H1 (cell line): ENCODE data around the gene ZNF610. TPM values are rescaled to one million over a fixed set of nuclear protein-coding genes. Genes with fewer than 3 reads are reported as not detected.
"Not testable (repeated sequence)": the region's sequence is repeated elsewhere in the genome, so short reads cannot be mapped to it uniquely, and the experiment has no call there.

ENCODE experiments used
- CTCF ChIA-PET: fragments of 300-600 bp; sonication (Branson Sonifier 250); formaldehyde crosslinking; loops from one replicate; lab custom pipeline; 2021; ENCODE audit not compliant: partially characterized antibody; lab: Charles Lee
- POLR2A ChIA-PET: fragments of 300-600 bp; sonication (Branson Sonifier 250); formaldehyde crosslinking; loops from one replicate; lab custom pipeline; 2021; ENCODE audit warnings: inconsistent platforms; ENCODE audit not compliant: partially characterized antibody; lab: Charles Lee
- DNase-seq, 2 experiments: peaks; one replicate each; pipeline versions ENCODE4 v3.0.0 to v3.0.0-alpha.2; 2010 to 2022; ENCODE audit warnings: low spot score in 2 of 2, low read depth in 1 of 2, mixed read lengths in 1 of 2
- FAIRE-seq: peaks from 2 replicates; lab custom pipeline; 2011; peaks lifted over from hg19 to GRCh38; lab: Jason Lieb, UNC
- H2AFZ ChIP-seq: 2 replicates; pipeline ENCODE4 v1.8.1; 2012; ENCODE audit warnings: low read length, inconsistent platforms
- H2AK5ac ChIP-seq: 2 replicates; pipeline ENCODE4 v1.6.1; 2013; ENCODE audit warnings: low read depth, low read length
- H2BK120ac ChIP-seq: replicated peaks from 2 replicates; pipeline ENCODE3; 2013; ENCODE audit warnings: low read depth, low read length, inconsistent platforms
- H2BK12ac ChIP-seq: 2 replicates; pipeline ENCODE4 v1.6.1; 2013; ENCODE audit warnings: low read depth, low read length
- H2BK15ac ChIP-seq: 2 replicates; pipeline ENCODE4 v1.6.1; 2013; ENCODE audit warnings: low read length
- H2BK20ac ChIP-seq: 2 replicates; pipeline ENCODE4 v1.6.1; 2013; ENCODE audit warnings: low read length
- H2BK5ac ChIP-seq: 2 replicates; pipeline ENCODE4 v1.6.1; 2013; ENCODE audit warnings: low read depth, low read length
- H3K14ac ChIP-seq: 2 replicates; pipeline ENCODE4 v1.6.1; 2013; ENCODE audit warnings: inconsistent platforms; ENCODE audit not compliant: insufficient read length
- H3K18ac ChIP-seq: 2 replicates; pipeline ENCODE4 v1.6.1; 2013; ENCODE audit warnings: low read length; ENCODE audit errors: extremely low read depth
- H3K23ac ChIP-seq: 2 replicates; pipeline ENCODE4 v1.6.1; 2013; ENCODE audit warnings: inconsistent platforms; ENCODE audit not compliant: insufficient read length
- H3K23me2 ChIP-seq: 2 replicates; pipeline ENCODE4 v1.6.1; 2013; ENCODE audit warnings: low read depth, low read length
- H3K27ac ChIP-seq: 2 replicates; pipeline ENCODE4 v1.6.1; 2011; ENCODE audit warnings: low read depth, low read length, inconsistent platforms
- H3K27me3 ChIP-seq, 4 experiments: replicated peaks in 1 of 4; 1 replicate in 1 of 4; 2 replicates in 3 of 4; pipeline versions ENCODE4 v1.6.1 to v1.8.1; 2011 to 2013; ENCODE audit warnings: low read length in 3 of 4, mild to moderate bottlenecking in 3 of 4, inconsistent platforms in 2 of 4, mixed read lengths in 2 of 4, moderate library complexity in 1 of 4; ENCODE audit not compliant: control insufficient read depth in 3 of 4, insufficient read depth in 3 of 4; ENCODE audit errors: extremely low read depth in 1 of 4
- H3K36me3 ChIP-seq, 4 experiments: 2 replicates each; pipeline versions ENCODE4 v1.6.1 to v1.8.1; 2011 to 2013; ENCODE audit warnings: mild to moderate bottlenecking in 4 of 4, low read length in 3 of 4, moderate library complexity in 2 of 4, control low read depth in 1 of 4, inconsistent platforms in 1 of 4; ENCODE audit not compliant: insufficient read depth in 4 of 4, control insufficient read depth in 2 of 4
- H3K4ac ChIP-seq: replicated peaks from 2 replicates; pipeline ENCODE3; 2013; ENCODE audit warnings: low read length, low read depth, mixed read lengths, inconsistent platforms; ENCODE audit not compliant: insufficient read length
- H3K4me1 ChIP-seq, 4 experiments: replicated peaks in 1 of 4; 1 replicate in 1 of 4; 2 replicates in 3 of 4; pipeline versions ENCODE4 v1.6.1 to v1.8.1; 2011 to 2013; ENCODE audit warnings: low read length in 3 of 4, inconsistent platforms in 2 of 4, mixed read lengths in 1 of 4; ENCODE audit not compliant: insufficient read depth in 4 of 4, control insufficient read depth in 3 of 4
- H3K4me2 ChIP-seq, 2 experiments: 2 replicates each; pipeline versions ENCODE4 v1.6.1 to v1.8.1; 2011 to 2013; ENCODE audit warnings: low read depth in 2 of 2, low read length in 2 of 2, control low read depth in 1 of 2, inconsistent platforms in 1 of 2, mild to moderate bottlenecking in 1 of 2; ENCODE audit not compliant: insufficient read depth in 1 of 2
- H3K4me3 ChIP-seq, 4 experiments: fragments of 200-600, 300-600 bp in 1 of 4; sonication (generic), shearing (Covaris generic), sonication (Bioruptor Twin) in 1 of 4; 2 replicates each; pipeline versions ENCODE4 v1.5.1 to v1.8.1; 2011 to 2016; ENCODE audit warnings: low read length in 4 of 4, low read depth in 3 of 4, control low read depth in 2 of 4, inconsistent platforms in 2 of 4, mild to moderate bottlenecking in 2 of 4, mixed read lengths in 1 of 4, moderate library complexity in 1 of 4; ENCODE audit not compliant: insufficient read depth in 2 of 4; ENCODE audit errors: extremely low read depth in 1 of 4
- H3K56ac ChIP-seq: replicated peaks from 2 replicates; pipeline ENCODE3; 2013; ENCODE audit warnings: low read depth, mild to moderate bottlenecking, mixed read lengths, low read length, inconsistent platforms; ENCODE audit not compliant: insufficient read length
- H3K79me1 ChIP-seq: 2 replicates; pipeline ENCODE4 v1.6.1; 2013; ENCODE audit warnings: low read depth, low read length, control low read depth
- H3K79me2 ChIP-seq, 2 experiments: 2 replicates each; pipeline versions ENCODE4 v1.6.1 to v1.8.1; 2012 to 2013; ENCODE audit warnings: low read length in 2 of 2, mild to moderate bottlenecking in 2 of 2, inconsistent platforms in 1 of 2; ENCODE audit not compliant: insufficient read depth in 2 of 2, control insufficient read depth in 1 of 2
- H3K9ac ChIP-seq, 4 experiments: replicated peaks in 1 of 4; 1 replicate in 1 of 4; 2 replicates in 3 of 4; pipeline versions ENCODE4 v1.6.1 to v1.8.1; 2011 to 2013; ENCODE audit warnings: low read depth in 3 of 4, low read length in 3 of 4, control low read depth in 2 of 4, mild to moderate bottlenecking in 2 of 4, moderate library complexity in 2 of 4, inconsistent platforms in 1 of 4; ENCODE audit errors: extremely low read depth in 1 of 4
- H3K9me3 ChIP-seq, 2 experiments: 2 replicates each; pipeline versions ENCODE4 v1.6.1 to v1.8.1; 2012 to 2013; ENCODE audit warnings: mild to moderate bottlenecking in 2 of 2, moderate library complexity in 2 of 2, control low read depth in 1 of 2, inconsistent platforms in 1 of 2, low read depth in 1 of 2, low read length in 1 of 2, mixed read lengths in 1 of 2; ENCODE audit not compliant: insufficient read depth in 2 of 2
- H4K20me1 ChIP-seq, 2 experiments: replicated peaks in 1 of 2; 2 replicates each; pipeline versions ENCODE3 to v1.8.1; 2011 to 2013; ENCODE audit warnings: inconsistent platforms in 2 of 2, low read length in 2 of 2, mild to moderate bottlenecking in 1 of 2; ENCODE audit not compliant: insufficient read depth in 2 of 2, control insufficient read depth in 1 of 2
- H4K5ac ChIP-seq: 2 replicates; pipeline ENCODE4 v1.6.1; 2013; ENCODE audit warnings: low read length, low read depth, mixed read lengths, inconsistent platforms; ENCODE audit not compliant: insufficient read length
- H4K8ac ChIP-seq: 2 replicates; pipeline ENCODE4 v1.8.0; 2013; ENCODE audit warnings: mild to moderate bottlenecking, moderate library complexity, low read length, inconsistent platforms; ENCODE audit not compliant: insufficient read depth; ENCODE audit errors: extremely low read depth
- H4K91ac ChIP-seq: replicated peaks from 2 replicates; pipeline ENCODE3; 2013; ENCODE audit warnings: low read length, mixed read lengths, inconsistent platforms; ENCODE audit not compliant: insufficient read length
- WGBS, 2 experiments: shearing (Covaris generic) in 1 of 2; methylation state at CpG; one replicate each; pipeline versions ENCODE4 v1.1.6 to v1.1.7; 2013 to 2015; ENCODE audit warnings: low lambda C conversion rate in 2 of 2, mixed read lengths in 2 of 2, inconsistent platforms in 1 of 2, low coverage in 1 of 2, missing lambda C conversion rate in 1 of 2; ENCODE audit not compliant: insufficient replicate concordance in 2 of 2, insufficient coverage in 1 of 2, insufficient read length in 1 of 2; ENCODE audit errors: extremely low coverage in 1 of 2, missing lambda C conversion rate in 1 of 2; 5-methylcytosine and 5-hydroxymethylcytosine counted together
- polyA plus RNA-seq, 7 experiments: library from polyadenylated mRNA; depleted of rRNA in 3 of 7; stranded (reverse) in 5 of 7; unstranded in 2 of 7; fragments of >200 nt in 5 of 7; fragments of 200-250 nt in 2 of 7; gene quantifications; 1 replicate in 5 of 7; 2 replicates in 1 of 7; 4 replicates in 1 of 7; pipeline versions ENCODE4 v1.2.1 to v1.2.3, GENCODE V29; 2011 to 2013; ENCODE audit warnings: missing spikeins in 2 of 7, mixed read lengths in 2 of 7
- total RNA-seq: library from RNA; stranded (reverse); fragmentation: NEBNext Ultra II Directional; extraction: Animal tissue kit (Norgen Biotek cat#: 25700); gene quantifications from 2 replicates; pipeline ENCODE4 v1.2.1, GENCODE V29; 2021

ZNF610 gene
- total and polyA plus RNA-seq, 2 of the 8 experiments (the other 6 are each of a cell fraction or from before 2014, with no cell fraction given) = 2.4 to 5.4 TPM

GRCh38 chr19:52339022-52339421, 3.0 kb downstream of the ZNF610 start:
- H4K5ac ChIP-seq, H3K14ac ChIP-seq, H3K18ac ChIP-seq, H3K79me2 ChIP-seq, POLR2A ChIA-PET, H3K9me3 ChIP-seq, H2BK5ac ChIP-seq, H2BK20ac ChIP-seq, H4K8ac ChIP-seq, DNase-seq, H2AFZ ChIP-seq, H3K4me1 ChIP-seq, H3K23ac ChIP-seq, FAIRE-seq, H4K20me1 ChIP-seq, H4K91ac ChIP-seq, H3K4me2 ChIP-seq, H2BK12ac ChIP-seq, H3K36me3 ChIP-seq, H2BK120ac ChIP-seq, H3K23me2 ChIP-seq, CTCF ChIA-PET, H3K27ac ChIP-seq, H3K9ac ChIP-seq, H3K56ac ChIP-seq, H3K27me3 ChIP-seq, H3K4me3 ChIP-seq, H2BK15ac ChIP-seq, H3K4ac ChIP-seq, H2AK5ac ChIP-seq, H3K79me1 ChIP-seq: not testable (repeated sequence)
- 94% methylated on average over 3 of the region's 3 CpGs; no CpG with 5 or more reads in 1 of the 2 experiments for WGBS, 2 experiments
